Adrenal gland (tissue), 12 donors: ENCODE data around the gene VARS2. TPM values are rescaled to one million over a fixed set of nuclear protein-coding genes. Genes with fewer than 3 reads are reported as not detected.

Experiments
- DNase-seq, 7 donors: peaks; one replicate each; pipeline ENCODE4 v3.0.0-alpha.2; 2019 to 2020
- H3K27ac ChIP-seq, 5 donors: fragments of 200-600 bp; sonication (generic) in 4 of 5; 1 replicate in 3 of 5; 2 replicates in 2 of 5; pipeline versions ENCODE4 v1.5.1 to v1.8.0; 2016 to 2020; ENCODE audit warnings: mild to moderate bottlenecking in 1 of 5
- H3K27me3 ChIP-seq: fragments of 200-600 bp; 2 replicates; pipeline ENCODE4 v1.8.0; 2021
- H3K36me3 ChIP-seq, 2 donors: fragments of 200-600 bp; replicated peaks in 1 of 2; 1 replicate in 1 of 2; 2 replicates in 1 of 2; pipeline versions ENCODE4 v1.5.1 to v1.8.0; 2018 to 2022
- H3K4me1 ChIP-seq, 2 donors: fragments of 200-600 bp; replicated peaks in 1 of 2; 1 replicate in 1 of 2; 2 replicates in 1 of 2; pipeline versions ENCODE4 v1.5.1 to v1.8.0; 2018 to 2021
- H3K4me3 ChIP-seq, 4 donors: fragments of 200-600 bp; sonication (generic) in 3 of 4; one replicate each; pipeline ENCODE4 v1.5.1; 2016 to 2018
- H3K9me3 ChIP-seq, 3 donors: fragments of 200-600 bp; sonication (generic) in 1 of 3; replicated peaks in 1 of 3; 1 replicate in 2 of 3; 2 replicates in 1 of 3; pipeline versions ENCODE4 v1.5.1 to v1.8.0; 2016 to 2021
- CTCF ChIP-seq, 6 experiments: fragments of 450-650 bp in 4 of 6; fragments of 200-600 bp in 2 of 6; sonication (generic) in 1 of 6; IDR thresholded peaks; 1 replicate in 5 of 6; 2 replicates in 1 of 6; pipeline versions ENCODE4 v1.5.1 to v1.8.0; 2016 to 2021; ENCODE audit warnings: antibody characterized with exemption in 6 of 6, mild to moderate bottlenecking in 2 of 6, moderate library complexity in 1 of 6
- POLR2A ChIP-seq, 2 donors: fragments of 450-650 bp; IDR thresholded peaks; one replicate each; pipeline ENCODE4 v1.6.1; 2017; ENCODE audit warnings: antibody characterized with exemption in 2 of 2, mild to moderate bottlenecking in 2 of 2, moderate library complexity in 1 of 2
- WGBS, 4 donors: extraction: QIAGEN DNeasy Blood & Tissue Kit in 2 of 4; methylation state at CpG; one replicate each; pipeline versions ENCODE4 v1.1.5 to v1.1.7; 2013 to 2017; 5-methylcytosine and 5-hydroxymethylcytosine counted together
- intact Hi-C, 2 donors: fragments of 100-400 bp; cut with DNase I; formaldehyde crosslinking; loops; one replicate each; pipeline versions ENCODE4 v1.14.1 to v1.15.0; 2022 to 2023
- polyA plus RNA-seq, 3 donors: library from polyadenylated mRNA; stranded (reverse); fragments of 200-250 nt in 2 of 3; fragments of 350-450 nt in 1 of 3; fragmentation: Illumina TruSeq in 1 of 3; extraction: RNeasy Lipid Tissue Mini Kit (QIAGEN cat#74804) in 1 of 3; gene quantifications; one replicate each; pipeline ENCODE4 v1.2.3, GENCODE V29; 2013 to 2014
- total RNA-seq, 9 donors: library from RNA; depleted of rRNA in 4 of 9; stranded (reverse); fragments of >200 nt in 4 of 9; fragments of 120-200 nt in 1 of 9; fragmentation: NEBNext Ultra II Directional in 1 of 9; extraction: Animal tissue kit (Norgen Biotek cat#: 25700) in 1 of 9; gene quantifications; one replicate each; pipeline versions ENCODE4 v1.1.0 to v1.2.4, GENCODE V29; 2013 to 2023
- donor health status: healthy with polysubstance abuse.
- donor health status: Bipolar disorder and iron deficiency.
- donor health status: DM: yes; HTN: yes; CAD: no.
- donor health status: DM: no; HTN: no; CAD: no.
- donor health status: DM: no; HTN: no; CAD: no.
- donor health status: DM: yes; HTN: yes; CAD: no.

Gene VARS2
- total and polyA plus RNA-seq, 12 donors = 17.1 to 89.6 (median 31.7) TPM

- peak in 1 of 7 donors; percentile 5 for DNase-seq
- intact Hi-C loops = no loop called here
These were observed 20.4 kb upstream of the VARS2 start for GRCh38 chr6:30893666-30894065.

GRCh38 chr6:30894381-30894780, 19.7 kb upstream of the VARS2 start:
- TF ChIP-seq CTCF (IDR thresholded peaks at IDR 0.05) = no peak
- TF ChIP-seq POLR2A (IDR thresholded peaks at IDR 0.05) = no peak
- no peak overlapping the region for H3K27ac ChIP-seq
- no peak overlapping the region for H3K4me3 ChIP-seq
- no peak for DNase-seq
- intact Hi-C loops = no loop called here
- 89 to 94% (median 91%) methylated on average over 9 to 12 of the region's 12 CpGs for WGBS, 4 donors
- H3K4me1 ChIP-seq = no peaks in the 10 kb centered on the region
- no peaks in the 10 kb centered on the region for H3K9me3 ChIP-seq
- H3K27me3 ChIP-seq = no peaks in the 10 kb centered on the region
- H3K36me3 ChIP-seq = peaks cover 0 to 81% of the 10 kb centered on the region in 2 donors

More at GRCh38 chr6:30893666-30894065, 20.4 kb upstream of the VARS2 start:
- H3K27me3 ChIP-seq = no peaks in the 10 kb centered on the region
- no peak overlapping the region for H3K4me3 ChIP-seq
- TF ChIP-seq CTCF (IDR thresholded peaks at IDR 0.05) (no peak), POLR2A (IDR thresholded peaks at IDR 0.05) (no peak)
- H3K36me3 ChIP-seq = peaks cover 0 to 79% of the 10 kb centered on the region in 2 donors
- 93 to 98% (median 95%) methylated on average over 8 of the region's 8 CpGs for WGBS, 4 donors
- H3K4me1 ChIP-seq = peaks cover 0 to under 1% of the 10 kb centered on the region in 2 donors
- H3K9me3 ChIP-seq = no peaks in the 10 kb centered on the region
- no peak overlapping the region for H3K27ac ChIP-seq

GRCh38 chr6:30894935-30895334, 19.1 kb upstream of the VARS2 start:
- TF ChIP-seq POLR2A (IDR thresholded peaks at IDR 0.05) = no peak
- no peak for TF ChIP-seq CTCF (IDR thresholded peaks at IDR 0.05)
- 72 to 87% (median 78%) methylated on average over 3 of the region's 3 CpGs for WGBS, 4 donors
- peaks cover 0 to 79% of the 10 kb centered on the region in 2 donors for H3K36me3 ChIP-seq

GRCh38 chr6:30895343-30895742, 18.7 kb upstream of the VARS2 start:
- H3K27ac ChIP-seq = no peak overlapping the region
- H3K9me3 ChIP-seq = no peaks in the 10 kb centered on the region
- H3K27me3 ChIP-seq = no peaks in the 10 kb centered on the region
- H3K4me1 ChIP-seq = no peaks in the 10 kb centered on the region
- intact Hi-C loops = no loop called here
- H3K36me3 ChIP-seq = peaks cover 0 to 75% of the 10 kb centered on the region in 2 donors
- WGBS, 4 donors = 66 to 73% (median 70%) methylated on average over 10 of the region's 10 CpGs
- no peak for TF ChIP-seq CTCF (IDR thresholded peaks at IDR 0.05)
- no peak for TF ChIP-seq POLR2A (IDR thresholded peaks at IDR 0.05)
- DNase-seq = no peak
- no peak overlapping the region for H3K4me3 ChIP-seq

More at GRCh38 chr6:30894935-30895334, 19.1 kb upstream of the VARS2 start:
- Histone ChIP-seq H3K27me3 (no peaks in the 10 kb centered on the region), H3K4me1 (no peaks in the 10 kb centered on the region), H3K27ac (no peak overlapping the region), H3K9me3 (no peaks in the 10 kb centered on the region), H3K4me3 (no peak overlapping the region)
- DNase-seq = no peak
- intact Hi-C loops = no loop called here
